GM12873 (cell line): ENCODE data around the gene NSFL1C.

Experiments used
- TF ChIP-seq, protein P1 (sequence below): IDR thresholded peaks from 2 replicates; pipeline ENCODE4 v1.5.1; 2012; ENCODE audit warnings: low read depth, mild to moderate bottlenecking, moderate library complexity, low read length, control low read depth; ENCODE audit not compliant: insufficient read depth; ENCODE audit errors: missing control alignments

NSFL1C gene

DNA sequence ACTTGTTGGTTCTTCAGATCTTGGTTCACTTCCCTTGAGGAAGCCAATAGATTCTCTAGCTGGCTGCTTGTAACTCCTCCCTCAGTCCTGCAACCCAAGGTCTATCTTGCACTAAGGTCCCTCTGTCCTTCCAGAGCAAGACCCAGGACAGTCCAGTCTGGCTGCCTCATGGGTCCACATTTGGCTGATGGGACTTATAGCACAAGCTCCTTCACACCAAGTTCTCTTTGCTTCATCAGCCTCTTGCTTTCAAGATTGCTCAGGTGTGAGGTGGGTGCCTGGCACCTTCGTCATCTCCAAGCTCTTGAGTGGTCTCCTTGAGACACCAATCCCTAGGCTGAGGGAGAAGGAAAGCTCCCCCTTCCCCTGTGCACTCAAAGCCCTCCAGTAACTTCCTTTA is 28.3 kb downstream of the NSFL1C start:
- TF ChIP-seq, protein P1, sequence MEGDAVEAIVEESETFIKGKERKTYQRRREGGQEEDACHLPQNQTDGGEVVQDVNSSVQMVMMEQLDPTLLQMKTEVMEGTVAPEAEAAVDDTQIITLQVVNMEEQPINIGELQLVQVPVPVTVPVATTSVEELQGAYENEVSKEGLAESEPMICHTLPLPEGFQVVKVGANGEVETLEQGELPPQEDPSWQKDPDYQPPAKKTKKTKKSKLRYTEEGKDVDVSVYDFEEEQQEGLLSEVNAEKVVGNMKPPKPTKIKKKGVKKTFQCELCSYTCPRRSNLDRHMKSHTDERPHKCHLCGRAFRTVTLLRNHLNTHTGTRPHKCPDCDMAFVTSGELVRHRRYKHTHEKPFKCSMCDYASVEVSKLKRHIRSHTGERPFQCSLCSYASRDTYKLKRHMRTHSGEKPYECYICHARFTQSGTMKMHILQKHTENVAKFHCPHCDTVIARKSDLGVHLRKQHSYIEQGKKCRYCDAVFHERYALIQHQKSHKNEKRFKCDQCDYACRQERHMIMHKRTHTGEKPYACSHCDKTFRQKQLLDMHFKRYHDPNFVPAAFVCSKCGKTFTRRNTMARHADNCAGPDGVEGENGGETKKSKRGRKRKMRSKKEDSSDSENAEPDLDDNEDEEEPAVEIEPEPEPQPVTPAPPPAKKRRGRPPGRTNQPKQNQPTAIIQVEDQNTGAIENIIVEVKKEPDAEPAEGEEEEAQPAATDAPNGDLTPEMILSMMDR = no peak

DNA sequence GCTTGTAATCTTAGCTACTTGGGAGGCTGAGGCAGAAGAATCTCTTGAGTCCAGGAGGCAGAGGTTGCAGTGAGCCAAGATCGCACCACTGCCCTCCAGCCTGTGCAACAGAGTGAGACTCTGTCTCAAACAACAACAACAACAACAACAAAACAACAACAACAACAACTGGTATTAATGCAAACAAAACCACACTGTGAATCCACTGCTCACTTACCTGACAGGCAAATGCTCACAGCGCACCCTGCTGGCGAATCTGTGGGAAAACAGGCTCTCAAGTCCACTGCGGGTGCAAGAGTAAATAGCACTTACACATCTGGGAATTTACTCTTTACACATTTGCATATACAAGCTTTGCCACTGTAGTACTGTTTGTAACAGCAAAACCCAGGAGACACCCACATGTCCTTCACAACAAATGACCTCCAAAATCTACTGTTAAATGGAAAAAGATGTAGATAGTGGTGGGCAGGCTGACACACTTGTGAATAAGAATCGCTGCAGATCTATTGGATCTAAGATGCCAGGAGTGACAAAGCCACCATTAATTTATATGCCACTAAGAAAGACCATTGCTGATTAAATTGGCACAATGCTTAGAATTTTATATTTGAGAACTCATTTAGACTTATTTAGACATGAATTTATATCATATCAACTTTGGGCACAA is 29.3 kb downstream of the NSFL1C start:
- TF ChIP-seq, protein P1 = peak; percentile 92

DNA sequence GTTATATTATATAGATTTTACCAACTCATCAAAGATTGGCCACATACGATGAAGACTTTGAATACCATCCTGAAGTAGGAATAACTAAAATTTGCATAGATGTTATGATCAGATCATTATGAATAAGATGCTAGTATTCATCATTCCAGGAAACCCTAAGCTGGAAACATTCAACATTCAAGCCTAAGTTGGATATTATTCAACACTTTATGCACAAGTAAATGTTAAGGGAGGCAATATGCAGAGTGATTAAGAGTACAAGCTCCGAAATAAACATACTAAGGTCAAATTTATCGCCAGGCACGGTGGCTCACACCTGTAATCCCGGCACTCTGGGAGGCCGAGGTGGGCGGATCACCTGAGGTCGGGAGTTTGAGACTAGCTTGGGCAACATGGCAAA is 30.4 kb downstream of the NSFL1C start:
- TF ChIP-seq, protein P1 = no peak

DNA sequence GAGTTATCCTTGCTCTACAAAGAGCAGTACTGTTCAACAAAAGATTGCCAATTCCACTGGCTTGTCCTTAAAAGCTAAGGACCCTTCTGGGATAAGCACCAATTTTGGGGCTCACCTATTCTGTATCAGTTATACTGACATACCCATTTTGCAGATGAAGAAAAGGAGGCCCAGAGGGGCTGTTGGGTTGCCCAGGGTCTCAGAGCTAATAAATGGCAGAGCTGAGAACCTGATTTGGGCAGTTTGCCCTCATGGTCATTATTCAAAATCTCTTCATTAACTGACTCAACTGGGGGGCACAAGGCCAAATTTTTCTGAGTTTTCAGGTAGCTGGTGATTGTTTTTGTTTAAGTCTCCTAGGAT is 31.3 kb downstream of the NSFL1C start:
- TF ChIP-seq, protein P1 = no peak

DNA sequence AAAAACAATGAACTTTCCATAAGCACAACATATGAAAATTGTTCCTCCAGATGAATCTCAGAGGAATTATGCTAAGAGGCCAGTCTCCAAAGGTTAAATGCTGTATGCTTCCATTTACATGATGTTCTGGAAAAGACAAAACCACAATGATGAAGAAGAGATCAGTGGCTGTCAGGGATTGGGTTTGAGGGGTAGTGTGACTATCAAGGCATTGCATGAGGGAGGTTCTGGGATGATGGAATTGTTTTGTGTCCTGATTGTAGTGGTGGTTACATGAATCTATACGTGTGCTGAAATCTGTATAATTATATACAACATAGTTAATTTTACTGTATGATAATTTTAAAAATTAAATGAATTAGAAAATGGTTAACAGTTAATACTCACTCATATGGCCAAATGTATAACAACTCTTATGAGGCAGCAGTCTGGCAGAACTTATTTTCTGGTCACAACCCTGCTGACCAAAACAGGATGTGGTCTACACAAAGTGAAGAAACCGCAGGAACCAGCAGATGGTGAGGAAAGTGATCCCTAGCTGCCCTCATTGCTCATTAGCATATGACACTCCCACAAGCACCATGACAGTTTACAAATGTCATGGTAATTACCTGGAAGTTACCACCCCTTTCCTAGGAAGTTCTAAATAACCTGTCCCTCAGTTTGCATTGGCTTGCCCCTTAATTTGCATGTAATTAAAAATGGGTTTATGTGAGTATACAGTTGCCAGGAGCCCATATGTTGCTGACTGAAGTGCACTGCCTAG is 31.9 kb downstream of the NSFL1C start:
- TF ChIP-seq, protein P1 = no peak

DNA sequence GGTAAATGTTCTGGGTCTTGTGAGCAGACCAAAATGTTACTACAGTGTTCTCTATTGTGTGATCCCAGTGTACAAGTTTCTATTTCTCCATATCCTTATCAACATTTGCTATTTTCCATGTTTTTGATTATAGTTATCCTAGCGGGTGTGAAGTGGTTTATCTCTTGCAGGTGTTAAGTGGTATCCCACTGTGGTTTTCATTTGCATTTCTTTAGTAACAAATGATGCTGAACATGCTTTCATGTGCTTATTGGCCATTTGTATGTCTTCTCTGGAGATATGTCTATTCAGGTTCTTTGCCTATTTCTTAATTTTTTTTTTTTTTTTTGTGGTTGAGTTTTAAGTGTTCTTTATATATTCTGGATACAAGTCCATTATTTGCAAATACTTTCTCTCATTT is 35.5 kb downstream of the NSFL1C start:
- TF ChIP-seq, protein P1 = no peak

DNA sequence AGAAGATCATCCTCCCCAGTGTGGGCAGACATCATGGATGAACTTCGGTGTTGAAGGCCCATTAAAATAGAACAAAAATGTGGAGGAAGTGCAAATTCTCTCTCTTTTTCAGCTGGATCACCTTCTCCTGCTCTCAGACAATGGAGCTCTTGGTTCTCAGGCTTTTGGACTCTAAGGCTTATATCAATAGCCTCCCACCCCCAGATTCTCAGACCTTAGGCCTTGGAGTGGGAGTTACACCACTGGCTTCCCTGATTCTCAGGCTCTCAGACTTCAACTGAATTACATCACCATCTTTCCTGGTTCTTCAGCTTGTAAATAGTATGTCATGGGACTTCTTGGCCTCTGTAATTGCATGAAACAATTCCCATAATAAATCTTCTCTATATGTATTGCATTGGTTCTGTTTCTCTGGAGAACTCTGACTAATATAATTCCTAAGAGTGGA is 36.6 kb downstream of the NSFL1C start:
- TF ChIP-seq, protein P1 = no peak
